HepG2 (cell line): ENCODE results near the gene GNG4.

Experiments
- HDAC6 ChIP-seq: fragments of 200-600 bp; sonication (generic); IDR thresholded peaks from 2 replicates; pipeline ENCODE4 v1.7.0; 2017; ENCODE audit warnings: mild to moderate bottlenecking, antibody characterized with exemption, low read length, low read depth
- PCBP1 ChIP-seq: fragments of 200-400 bp; formaldehyde crosslinking; IDR thresholded peaks from 2 replicates; pipeline ENCODE4 v1.6.1; 2017; ENCODE audit warnings: mild to moderate bottlenecking, low read depth, low read length, borderline replicate concordance
- POLR2A ChIP-seq, 2 experiments: IDR thresholded peaks; 2 replicates each; pipeline ENCODE4 v1.6.1; 2011; ENCODE audit warnings: low read depth in 2 of 2, low read length in 2 of 2, mild to moderate bottlenecking in 1 of 2, moderate library complexity in 1 of 2; ENCODE audit not compliant: insufficient read depth in 1 of 2
- SALL2 ChIP-seq: sonication (generic); formaldehyde crosslinking; IDR thresholded peaks from 2 replicates; pipeline ENCODE4 v1.8.1; 2023; ENCODE audit warnings: mild to moderate bottlenecking, missing genetic modification reagents, inconsistent platforms
- TF ChIP-seq, protein P1 (sequence below): sonication (generic); formaldehyde crosslinking; IDR thresholded peaks from 2 replicates; pipeline ENCODE4 v1.4.0; 2020; ENCODE audit warnings: missing genetic modification reagents, borderline replicate concordance

DNA sequence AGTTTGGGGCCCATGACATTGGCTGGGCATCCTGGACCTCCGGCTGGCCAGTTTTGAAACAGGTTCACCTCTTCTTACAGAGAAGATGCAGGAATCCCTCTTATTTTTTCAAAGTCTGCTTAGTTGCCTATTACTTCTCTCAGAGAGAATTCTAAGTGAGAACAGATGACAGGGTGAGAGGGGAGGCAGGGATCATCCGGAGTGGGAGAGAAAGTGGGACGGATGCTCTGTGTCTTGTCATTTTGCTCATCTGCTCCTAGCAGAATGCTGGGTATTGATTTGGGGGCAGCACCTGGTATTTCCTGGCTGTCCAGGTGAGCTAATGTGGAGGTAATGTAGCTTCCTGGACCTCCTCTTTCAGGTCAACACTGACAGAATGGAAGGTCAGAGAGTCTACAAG is 32.4 kb downstream of the GNG4 start:
- TF ChIP-seq, protein P1, sequence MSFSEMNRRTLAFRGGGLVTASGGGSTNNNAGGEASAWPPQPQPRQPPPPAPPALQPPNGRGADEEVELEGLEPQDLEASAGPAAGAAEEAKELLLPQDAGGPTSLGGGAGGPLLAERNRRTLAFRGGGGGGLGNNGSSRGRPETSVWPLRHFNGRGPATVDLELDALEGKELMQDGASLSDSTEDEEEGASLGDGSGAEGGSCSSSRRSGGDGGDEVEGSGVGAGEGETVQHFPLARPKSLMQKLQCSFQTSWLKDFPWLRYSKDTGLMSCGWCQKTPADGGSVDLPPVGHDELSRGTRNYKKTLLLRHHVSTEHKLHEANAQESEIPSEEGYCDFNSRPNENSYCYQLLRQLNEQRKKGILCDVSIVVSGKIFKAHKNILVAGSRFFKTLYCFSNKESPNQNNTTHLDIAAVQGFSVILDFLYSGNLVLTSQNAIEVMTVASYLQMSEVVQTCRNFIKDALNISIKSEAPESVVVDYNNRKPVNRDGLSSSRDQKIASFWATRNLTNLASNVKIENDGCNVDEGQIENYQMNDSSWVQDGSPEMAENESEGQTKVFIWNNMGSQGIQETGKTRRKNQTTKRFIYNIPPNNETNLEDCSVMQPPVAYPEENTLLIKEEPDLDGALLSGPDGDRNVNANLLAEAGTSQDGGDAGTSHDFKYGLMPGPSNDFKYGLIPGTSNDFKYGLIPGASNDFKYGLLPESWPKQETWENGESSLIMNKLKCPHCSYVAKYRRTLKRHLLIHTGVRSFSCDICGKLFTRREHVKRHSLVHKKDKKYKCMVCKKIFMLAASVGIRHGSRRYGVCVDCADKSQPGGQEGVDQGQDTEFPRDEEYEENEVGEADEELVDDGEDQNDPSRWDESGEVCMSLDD (CRISPR knock-in tag) = no peak
- TF ChIP-seq HDAC6 (no peak), PCBP1 (no peak), POLR2A (IDR thresholded peaks at IDR 0.05; ENCODE audit: insufficient read depth in 1 of 2, low read depth in 2 of 2, low read length in 2 of 2) (no peak), SALL2 (CRISPR knock-in tag) (no peak)
